Dermis microvascular lymphatic vessel endothelial cell (primary cell): ENCODE data around the gene DIRAS1. TPM values are rescaled to one million over a fixed set of nuclear protein-coding genes. Genes with fewer than 3 reads are reported as not detected.

ENCODE experiments used
- DNase-seq, 2 donors: peaks; one replicate each; pipeline versions ENCODE4 v3.0.0 to v3.0.0-alpha.2; 2010; ENCODE audit warnings: low read depth in 2 of 2
- total RNA-seq: library from RNA; depleted of rRNA; stranded (reverse); fragments of >200 nt; gene quantifications from 2 replicates; pipeline ENCODE4 v1.2.1, GENCODE V29; 2014

The DIRAS1 gene, protein sequence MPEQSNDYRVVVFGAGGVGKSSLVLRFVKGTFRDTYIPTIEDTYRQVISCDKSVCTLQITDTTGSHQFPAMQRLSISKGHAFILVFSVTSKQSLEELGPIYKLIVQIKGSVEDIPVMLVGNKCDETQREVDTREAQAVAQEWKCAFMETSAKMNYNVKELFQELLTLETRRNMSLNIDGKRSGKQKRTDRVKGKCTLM
- total RNA-seq: 0.13 TPM in 2 replicates

DNA sequence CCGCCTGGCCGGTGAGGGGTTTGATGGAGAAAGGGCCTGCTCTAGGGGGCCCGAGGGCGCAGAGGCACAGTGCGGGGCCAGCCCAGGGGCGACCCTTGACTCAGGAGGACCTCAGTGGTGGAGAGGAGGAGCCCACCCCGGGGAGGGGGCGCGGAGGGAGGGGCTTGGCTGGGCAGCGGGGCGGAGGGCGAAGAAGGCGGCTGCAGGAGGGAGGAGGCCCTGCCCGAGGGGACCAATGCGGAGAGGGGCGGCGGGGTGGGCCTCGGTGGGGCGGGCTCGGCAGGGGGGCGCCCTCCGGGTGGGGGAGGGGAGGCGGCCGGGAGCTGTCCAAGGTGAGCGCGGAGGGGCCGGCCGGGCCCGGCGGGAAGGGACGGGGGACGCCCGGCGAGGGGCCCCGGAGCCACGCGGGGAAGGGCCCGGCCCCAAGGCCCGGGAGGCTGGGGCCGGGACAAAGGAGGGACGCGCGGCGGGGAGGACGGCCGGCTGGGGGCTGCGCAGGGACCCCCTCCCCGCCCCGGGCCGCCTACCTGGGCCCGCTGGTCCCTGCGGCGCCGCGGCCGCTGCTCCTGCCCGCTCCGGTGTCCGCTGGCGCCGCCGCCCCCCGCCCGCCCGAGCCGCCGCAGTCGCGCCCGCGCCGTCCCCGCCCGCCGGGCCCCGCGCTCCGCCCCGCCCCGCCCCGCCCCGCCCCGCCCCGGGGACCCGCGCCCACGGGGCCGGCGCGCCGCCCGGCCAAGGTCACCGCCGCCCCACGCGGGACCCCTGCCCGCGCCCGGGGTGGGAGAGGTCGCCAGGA lies at the start of gene DIRAS1:
DIRAS1 (minus strand) TSS at position 596 of the 793 bp plus-strand sequence. CDS start 3,566 bp downstream, outside the sequence.
- no peak for DNase-seq

DNA sequence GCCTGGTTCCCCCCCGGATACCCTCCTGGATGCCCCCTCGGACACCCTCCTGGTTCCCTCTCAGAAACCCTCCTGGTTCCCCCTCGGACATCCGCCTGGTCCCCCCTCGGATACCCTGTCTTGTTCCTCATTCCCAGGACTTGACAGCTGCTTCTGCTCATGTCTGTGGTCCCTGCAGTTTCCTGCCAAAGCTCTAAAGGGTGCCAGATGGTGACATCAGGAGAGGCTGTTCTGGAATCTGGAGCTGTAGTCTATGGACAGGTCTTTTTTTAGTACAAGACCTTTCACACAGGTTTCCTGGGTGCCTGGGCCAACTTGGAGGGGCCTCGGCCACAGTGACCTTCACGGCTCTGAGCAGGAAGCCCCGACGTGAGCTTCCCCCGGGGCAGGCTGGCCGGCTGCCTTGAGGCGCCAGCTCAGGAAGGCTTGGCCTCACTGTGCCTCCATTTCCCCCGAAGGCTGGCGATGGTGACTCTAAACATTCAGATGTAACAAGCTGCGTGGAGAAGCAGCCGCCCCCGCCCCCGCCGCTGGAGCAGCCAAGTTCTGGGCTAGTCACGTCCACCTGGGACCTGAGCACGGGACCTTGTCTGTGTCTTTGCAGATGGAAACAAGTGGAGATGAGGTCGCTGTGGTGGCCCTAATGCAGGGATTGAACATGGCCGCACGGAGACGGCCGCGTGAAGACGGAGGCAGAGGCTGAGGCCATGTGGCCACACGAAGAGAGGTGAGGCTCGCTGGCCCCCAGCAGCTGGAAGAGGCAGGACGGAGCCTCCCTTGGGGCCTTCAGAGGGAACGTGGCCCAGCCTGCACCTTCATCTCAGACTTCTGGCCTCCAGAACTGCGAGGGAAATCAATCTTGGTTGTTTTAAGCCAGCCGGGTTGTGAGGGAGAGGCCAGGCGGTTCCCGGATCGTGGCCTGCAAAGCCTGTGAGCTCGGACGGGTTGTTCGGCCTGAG lies 49.2 kb upstream of the DIRAS1 start:
- no peak for DNase-seq

- DNase-seq: no peak
These were observed 48.0 kb upstream of the DIRAS1 start for GRCh38 chr19:2769218-2769617.

DNA sequence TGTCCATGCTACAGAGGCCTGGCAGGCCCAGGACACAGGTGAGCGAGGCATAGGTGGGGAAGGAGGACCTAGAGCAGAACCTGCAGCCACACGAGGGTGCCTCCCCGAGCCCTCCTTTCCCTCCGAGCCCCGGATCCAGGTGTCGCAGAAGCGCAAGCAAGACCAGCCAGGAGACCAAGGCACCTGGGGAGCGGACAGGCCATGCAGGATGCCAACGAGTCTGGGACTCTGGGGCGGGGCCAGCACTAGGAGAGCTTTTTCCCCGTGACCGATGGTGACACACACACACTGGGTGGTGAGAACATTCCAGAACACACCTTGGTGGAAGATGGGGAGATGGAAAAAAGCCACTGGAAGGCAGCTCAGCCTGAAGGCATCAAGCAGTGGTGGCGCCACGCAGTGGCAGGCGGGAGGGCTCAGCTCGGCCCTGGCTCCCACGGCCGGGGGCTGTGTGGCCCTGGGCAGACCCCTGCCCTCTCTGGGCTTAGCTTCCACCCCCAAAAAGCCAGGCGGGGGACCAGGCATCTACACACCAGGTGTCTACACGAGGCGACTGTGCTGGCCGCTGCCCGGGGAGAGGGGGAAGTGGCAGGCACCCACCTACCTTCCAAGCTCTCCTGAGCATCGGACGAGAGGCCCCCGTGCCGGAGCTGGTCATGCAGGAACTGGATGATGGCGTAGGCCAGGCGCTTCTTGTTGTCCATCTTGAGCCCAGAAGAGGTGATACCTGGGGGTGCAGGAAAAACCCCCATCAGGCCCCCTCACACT lies 47.4 kb upstream of the DIRAS1 start:
- no peak for DNase-seq

- DNase-seq: no peak
These were observed 46.5 kb upstream of the DIRAS1 start for GRCh38 chr19:2767688-2768087.

- DNase-seq: no peak
These were observed 45.6 kb upstream of the DIRAS1 start for GRCh38 chr19:2766594-2767372.

- peak in 1 of 2 donors; percentile 20 for DNase-seq
These were observed 44.2 kb upstream of the DIRAS1 start for GRCh38 chr19:2765376-2765775.

GRCh38 chr19:2764945-2765344 lies 43.8 kb upstream of the DIRAS1 start:
- peak in 1 of 2 donors; percentile 25 for DNase-seq

- DNase-seq: no peak
These were observed 42.5 kb upstream of the DIRAS1 start for GRCh38 chr19:2763687-2764086.

- DNase-seq: no peak
These were observed 41.8 kb upstream of the DIRAS1 start for GRCh38 chr19:2762783-2763496.

GRCh38 chr19:2761876-2762782 lies 41.0 kb upstream of the DIRAS1 start:
- no peak for DNase-seq

GRCh38 chr19:2761309-2761677 lies 40.1 kb upstream of the DIRAS1 start:
- DNase-seq: no peak

DNA sequence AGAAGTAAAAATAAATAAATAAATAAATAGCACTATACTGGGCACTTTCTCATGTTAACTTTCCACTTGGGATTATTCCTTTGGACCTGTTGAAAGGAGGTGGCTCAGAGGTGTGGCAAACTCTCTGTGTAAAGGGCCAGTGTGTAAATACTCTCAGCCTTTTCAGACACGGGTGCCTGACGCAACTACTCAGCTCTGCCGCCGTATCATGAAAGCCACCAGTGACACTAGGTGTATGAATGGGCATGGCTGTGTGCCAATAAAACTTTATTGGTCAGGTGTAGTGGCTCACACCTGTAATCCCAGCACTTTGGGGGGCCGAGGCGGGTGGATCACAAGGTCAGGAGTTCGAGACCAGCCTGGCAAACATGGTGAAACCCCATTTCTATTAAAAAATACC lies 38.8 kb upstream of the DIRAS1 start:
- no peak for DNase-seq

GRCh38 chr19:2759362-2759761 lies 38.2 kb upstream of the DIRAS1 start:
- DNase-seq: no peak

GRCh38 chr19:2758601-2759313 lies 37.6 kb upstream of the DIRAS1 start:
- no peak for DNase-seq

DNA sequence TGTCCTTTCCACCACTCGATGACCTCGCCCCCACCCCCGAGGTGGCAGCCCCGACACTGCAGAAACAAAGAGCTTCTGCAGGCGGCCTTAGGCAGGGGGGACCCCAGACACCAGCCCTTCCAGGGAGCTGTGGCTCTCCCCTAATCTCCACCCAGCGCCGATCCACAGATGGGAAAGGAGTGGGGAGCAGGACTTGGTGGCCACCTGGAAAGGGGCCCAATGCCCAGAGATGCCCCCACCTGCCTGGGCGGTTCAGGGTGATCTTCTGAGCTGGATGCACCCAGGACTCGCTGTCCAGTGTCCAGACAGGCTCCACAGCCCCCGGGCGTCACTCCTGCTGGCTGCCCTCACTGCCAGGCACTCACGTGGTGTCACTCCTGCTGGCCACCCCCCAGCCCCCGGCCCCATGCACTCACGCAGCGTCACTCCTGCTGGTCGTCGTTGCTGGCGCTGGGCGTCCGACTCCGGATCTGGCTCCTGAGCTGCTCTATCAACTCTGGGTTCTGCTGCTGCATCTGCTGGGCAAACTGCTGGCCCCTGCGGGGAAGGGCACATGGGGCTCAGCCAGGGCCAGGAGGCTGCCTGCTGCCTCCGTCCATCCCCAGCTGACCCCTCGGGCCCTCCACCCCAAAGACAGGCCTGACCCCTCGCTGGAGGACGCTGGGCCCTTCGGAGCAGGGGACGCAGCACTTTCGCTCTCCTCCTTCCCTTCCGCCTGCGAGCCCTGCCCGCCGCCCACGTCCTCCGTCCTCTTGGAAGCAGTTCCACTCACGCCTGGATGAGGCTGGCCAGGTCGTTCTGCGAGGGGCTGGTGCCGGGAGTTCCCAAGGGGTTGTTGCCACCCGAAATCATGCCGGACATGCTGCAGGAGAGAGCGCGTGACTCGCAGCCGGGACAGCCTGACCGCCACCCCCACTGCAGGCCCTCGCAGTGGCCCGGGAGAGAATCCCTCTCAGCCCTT lies 36.0 kb upstream of the DIRAS1 start:
- DNase-seq: no peak

GRCh38 chr19:2756477-2756876 lies 35.3 kb upstream of the DIRAS1 start:
- DNase-seq: no peak
